Activated naive CD8-positive, alpha-beta T cell (primary cell): ENCODE results near the gene SLC24A4.
"Not testable (repeated sequence)": the region's sequence is repeated elsewhere in the genome, so short reads cannot be mapped to it uniquely, and the experiment has no call there.

Experiments
- H3K27ac Mint-ChIP-seq: one replicate; pipeline ENCODE4 v1.8.0; 2021; ENCODE audit warnings: mixed read lengths
- H3K27me3 Mint-ChIP-seq: one replicate; pipeline ENCODE4 v1.8.0; 2021; ENCODE audit warnings: mixed read lengths
- H3K36me3 Mint-ChIP-seq: one replicate; pipeline ENCODE4 v1.8.0; 2021; ENCODE audit warnings: mixed read lengths
- H3K4me1 Mint-ChIP-seq: one replicate; pipeline ENCODE4 v1.8.0; 2021; ENCODE audit warnings: low read depth, mixed read lengths
- H3K4me3 Mint-ChIP-seq: one replicate; pipeline ENCODE4 v1.8.0; 2021; ENCODE audit warnings: mild to moderate bottlenecking, mixed read lengths
- H3K9me3 Mint-ChIP-seq: one replicate; pipeline ENCODE4 v1.8.0; 2021; ENCODE audit warnings: low read depth, mixed read lengths

SLC24A4 gene

DNA sequence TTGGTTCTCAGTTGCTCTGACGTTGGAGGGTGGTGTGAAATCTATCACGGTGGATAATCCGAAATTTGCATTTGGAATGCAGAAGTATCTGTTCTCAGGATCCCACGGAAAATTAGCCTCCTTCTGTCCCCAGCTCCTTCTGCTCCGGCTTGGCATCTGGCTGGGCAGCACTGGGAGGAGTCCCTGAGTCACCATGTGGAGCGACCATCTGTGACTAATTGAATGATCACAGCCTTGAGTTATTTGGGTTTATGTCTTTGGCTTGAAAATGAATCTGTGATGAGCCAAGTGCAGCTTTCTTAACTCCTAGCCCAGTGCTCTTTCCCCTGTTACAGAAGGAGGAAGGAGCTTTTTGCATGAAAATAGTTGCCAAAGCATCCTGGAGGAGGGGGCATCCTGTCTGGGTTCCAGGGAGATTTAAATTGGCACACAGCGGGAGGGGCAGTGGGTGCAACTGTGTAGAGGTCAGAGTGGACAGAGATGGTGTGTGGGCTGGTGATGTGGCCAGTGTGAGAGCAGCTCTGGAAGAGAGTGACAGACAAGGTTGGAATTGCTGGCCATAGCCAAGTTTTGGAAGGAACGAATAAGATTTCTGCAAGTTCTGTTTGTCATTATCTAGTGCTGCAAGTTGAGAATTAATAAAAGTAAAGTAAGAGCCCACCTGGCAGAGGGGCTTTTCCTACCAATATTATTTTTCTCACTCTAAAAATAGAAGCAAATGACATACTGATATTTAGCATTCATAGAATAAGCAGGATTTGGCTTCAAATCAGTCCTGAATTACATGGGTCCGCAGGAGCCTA is 74.4 kb downstream of the SLC24A4 start:
- no peaks in the 10 kb centered on the region for H3K4me1 Mint-ChIP-seq
- peaks cover 2% of the 10 kb centered on the region for H3K27me3 Mint-ChIP-seq
- H3K4me3 Mint-ChIP-seq = no peak overlapping the region
- peaks cover 2% of the 10 kb centered on the region for H3K36me3 Mint-ChIP-seq
- H3K27ac Mint-ChIP-seq = no peak overlapping the region
- no peaks in the 10 kb centered on the region for H3K9me3 Mint-ChIP-seq

DNA sequence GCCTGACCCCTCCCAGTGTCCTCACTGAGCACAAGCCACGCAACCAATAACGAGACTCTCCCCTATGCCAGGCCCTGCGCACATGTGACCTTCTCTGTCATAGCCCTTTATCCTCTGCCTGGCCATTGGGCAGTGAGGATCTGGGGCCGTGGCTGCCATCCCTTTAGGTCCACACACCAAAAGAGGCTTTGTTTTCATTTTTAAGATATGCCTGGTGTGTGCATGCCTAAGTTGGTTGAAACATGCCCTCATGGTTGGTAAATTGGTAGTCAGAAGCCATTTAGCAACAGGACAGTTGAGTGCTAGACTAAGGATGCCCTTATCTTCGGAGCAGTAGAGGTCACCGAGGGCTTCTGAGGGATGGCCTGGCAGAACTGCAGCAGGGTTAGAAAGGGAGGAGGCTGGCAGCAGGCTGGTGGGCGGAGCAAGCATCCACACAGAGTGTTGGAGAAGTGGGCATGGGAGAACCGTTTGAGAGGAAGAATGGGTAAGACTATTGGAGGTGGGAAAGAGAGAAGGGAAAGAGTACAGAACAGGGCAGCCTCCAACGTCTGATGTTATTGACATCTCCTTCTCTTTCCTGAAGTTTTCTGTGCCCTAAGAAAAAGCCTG is 75.1 kb downstream of the SLC24A4 start:
- no peaks in the 10 kb centered on the region for H3K9me3 Mint-ChIP-seq
- no peak overlapping the region for H3K27ac Mint-ChIP-seq
- H3K4me3 Mint-ChIP-seq = no peak overlapping the region

DNA sequence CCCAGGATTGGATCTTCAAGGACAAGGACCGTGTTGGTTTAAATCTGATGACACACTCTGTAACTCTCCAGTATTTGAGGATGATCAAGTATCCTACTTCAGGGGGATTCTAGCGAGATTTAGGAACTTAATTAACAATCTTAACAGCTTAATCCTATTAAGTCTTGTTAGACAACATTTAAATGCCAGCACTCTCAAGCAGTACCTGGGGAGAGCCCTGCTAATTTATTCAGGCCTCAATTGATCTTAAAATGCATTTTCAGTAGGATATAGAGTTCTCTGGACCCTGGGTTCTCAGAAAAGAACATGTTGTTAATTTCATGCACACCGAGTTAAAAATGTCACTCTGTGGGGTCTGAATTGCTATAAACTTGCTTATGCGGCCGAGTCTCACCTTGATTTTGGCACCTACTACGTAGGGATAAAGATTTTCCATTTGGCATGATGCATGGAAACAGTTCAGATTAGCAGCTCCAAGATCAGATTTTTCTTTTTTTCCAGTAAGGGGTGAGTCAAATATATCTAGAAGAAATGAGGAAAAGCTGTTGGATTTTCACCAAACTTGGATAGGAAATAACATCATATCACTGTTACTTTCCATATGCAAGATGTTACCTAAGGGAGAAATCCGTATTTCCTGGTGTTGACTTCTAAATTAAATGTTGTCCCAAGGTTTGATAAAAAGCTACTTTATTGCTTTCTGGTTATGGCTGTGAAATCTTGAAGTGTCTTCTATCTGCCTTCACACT is 76.1 kb downstream of the SLC24A4 start:
- peaks cover 4% of the 10 kb centered on the region for H3K36me3 Mint-ChIP-seq
- H3K9me3 Mint-ChIP-seq = no peaks in the 10 kb centered on the region
- no peak overlapping the region for H3K27ac Mint-ChIP-seq
- H3K27me3 Mint-ChIP-seq = peaks cover 2% of the 10 kb centered on the region
- no peaks in the 10 kb centered on the region for H3K4me1 Mint-ChIP-seq
- H3K4me3 Mint-ChIP-seq = no peak overlapping the region

More for the DNA sequence above, 75.1 kb downstream of the SLC24A4 start:
- peaks cover 2% of the 10 kb centered on the region for H3K27me3 Mint-ChIP-seq
- H3K4me1 Mint-ChIP-seq = no peaks in the 10 kb centered on the region
- peaks cover 4% of the 10 kb centered on the region for H3K36me3 Mint-ChIP-seq

DNA sequence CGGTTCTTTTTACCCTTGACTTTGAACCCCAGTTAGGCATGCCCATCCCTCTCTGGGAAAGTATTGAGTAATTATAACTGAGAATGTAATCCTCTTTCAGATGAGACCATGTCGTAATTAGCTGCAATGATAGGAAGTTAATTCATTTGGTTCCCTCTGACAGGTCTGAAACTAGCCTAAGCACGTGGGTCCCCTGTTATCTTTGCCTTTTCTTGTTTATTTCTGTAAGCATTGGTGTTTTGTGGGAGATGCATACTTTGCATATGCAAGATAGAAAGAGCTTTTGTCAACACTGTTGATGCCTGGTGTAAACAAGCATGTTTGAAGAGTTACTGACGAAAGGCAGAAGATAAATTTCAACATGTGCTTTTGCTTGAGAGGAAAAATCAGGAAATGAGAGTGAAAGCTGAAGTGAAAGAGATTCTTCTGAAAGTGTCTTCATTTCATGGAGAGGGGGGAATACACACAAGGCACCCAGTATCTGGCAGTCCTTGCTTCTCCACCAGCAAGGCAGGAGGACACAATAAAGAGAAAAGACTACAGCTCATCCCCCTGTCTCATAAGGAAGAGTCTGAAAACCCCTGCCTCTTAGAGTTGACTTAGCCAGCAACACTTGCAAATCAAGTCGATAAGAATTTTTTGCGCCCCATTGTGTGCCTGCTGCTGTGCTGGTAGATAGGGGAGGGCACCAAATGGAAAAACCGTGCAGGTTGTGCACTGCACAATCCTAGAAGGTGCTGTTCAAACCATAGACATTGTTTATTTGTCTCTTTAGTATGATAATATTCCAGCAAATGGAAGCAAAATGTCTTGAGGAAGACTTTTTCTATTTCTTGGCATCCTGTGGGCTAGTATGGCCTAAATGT is 77.8 kb downstream of the SLC24A4 start:
- Mint-ChIP-seq H3K27ac (no peak overlapping the region), H3K9me3 (no peaks in the 10 kb centered on the region), H3K36me3 (peaks cover 6% of the 10 kb centered on the region), H3K27me3 (peaks cover 2% of the 10 kb centered on the region), H3K4me1 (no peaks in the 10 kb centered on the region), H3K4me3 (no peak overlapping the region)

GRCh38 chr14:92401561-92401960 is 78.6 kb downstream of the SLC24A4 start:
- Mint-ChIP-seq H3K4me1 (no peaks in the 10 kb centered on the region), H3K4me3 (no peak overlapping the region), H3K27ac (no peak overlapping the region), H3K27me3 (peaks cover 2% of the 10 kb centered on the region), H3K36me3 (peaks cover 6% of the 10 kb centered on the region), H3K9me3 (no peaks in the 10 kb centered on the region)

DNA sequence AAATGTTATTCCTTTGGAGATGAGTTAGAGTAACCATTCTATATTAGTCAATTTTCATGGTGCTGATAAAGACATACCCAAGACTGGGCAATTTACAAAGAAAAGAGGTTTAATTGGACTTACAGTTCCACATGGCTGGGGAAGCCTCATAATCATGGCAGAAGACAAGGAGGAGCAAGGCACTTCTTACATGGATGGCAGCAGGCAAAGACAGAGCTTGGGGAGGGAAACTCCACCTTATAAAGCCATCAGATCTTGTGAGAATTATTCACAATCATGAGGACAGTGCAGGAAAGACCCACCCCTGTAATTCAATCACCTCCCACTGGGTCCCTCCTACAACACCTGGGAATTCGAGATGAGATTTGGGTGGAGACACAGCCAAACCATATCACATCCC is 79.5 kb downstream of the SLC24A4 start:
- not testable (repeated sequence) for H3K36me3 Mint-ChIP-seq, H3K4me1 Mint-ChIP-seq

GRCh38 chr14:92404018-92404417 is 81.1 kb downstream of the SLC24A4 start:
- peaks cover 8% of the 10 kb centered on the region for H3K9me3 Mint-ChIP-seq
- no peak overlapping the region for H3K4me3 Mint-ChIP-seq
- H3K27ac Mint-ChIP-seq = no peak overlapping the region
- peaks cover 2% of the 10 kb centered on the region for H3K27me3 Mint-ChIP-seq
- H3K4me1 Mint-ChIP-seq = peaks cover 2% of the 10 kb centered on the region
- peaks cover 9% of the 10 kb centered on the region for H3K36me3 Mint-ChIP-seq

More for the DNA sequence above, 79.5 kb downstream of the SLC24A4 start:
- H3K4me3 Mint-ChIP-seq, H3K27me3 Mint-ChIP-seq, H3K27ac Mint-ChIP-seq, H3K9me3 Mint-ChIP-seq: not testable (repeated sequence)

GRCh38 chr14:92404421-92404820 is 81.5 kb downstream of the SLC24A4 start:
- Mint-ChIP-seq H3K36me3 (peaks cover 9% of the 10 kb centered on the region), H3K9me3 (peaks cover 8% of the 10 kb centered on the region), H3K27ac (no peak overlapping the region), H3K4me3 (no peak overlapping the region), H3K4me1 (peaks cover 2% of the 10 kb centered on the region), H3K27me3 (peaks cover 2% of the 10 kb centered on the region)

DNA sequence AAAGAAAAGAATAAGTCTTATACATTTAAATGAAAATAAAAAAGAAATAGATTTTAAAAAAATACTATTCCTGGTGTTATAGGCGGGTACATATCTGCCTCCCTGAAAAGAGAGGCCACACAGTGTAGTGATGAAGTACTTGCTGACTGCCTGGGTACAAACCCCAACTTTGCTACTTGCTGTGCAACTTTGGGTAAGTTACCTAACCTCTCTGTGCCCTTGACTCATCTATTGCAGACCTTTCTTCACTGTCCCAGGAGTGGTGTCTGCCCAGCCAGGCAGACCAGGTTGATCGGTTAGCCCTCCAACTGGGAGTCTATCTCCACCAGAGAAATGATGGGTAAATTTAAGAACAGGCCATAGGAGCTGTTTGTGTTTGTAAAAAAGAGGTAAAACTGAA is 82.0 kb downstream of the SLC24A4 start:
- peaks cover 8% of the 10 kb centered on the region for H3K9me3 Mint-ChIP-seq
- no peak overlapping the region for H3K4me3 Mint-ChIP-seq
- H3K27ac Mint-ChIP-seq = no peak overlapping the region
- H3K36me3 Mint-ChIP-seq = peaks cover 9% of the 10 kb centered on the region
- peaks cover 2% of the 10 kb centered on the region for H3K4me1 Mint-ChIP-seq
- H3K27me3 Mint-ChIP-seq = peaks cover 2% of the 10 kb centered on the region

DNA sequence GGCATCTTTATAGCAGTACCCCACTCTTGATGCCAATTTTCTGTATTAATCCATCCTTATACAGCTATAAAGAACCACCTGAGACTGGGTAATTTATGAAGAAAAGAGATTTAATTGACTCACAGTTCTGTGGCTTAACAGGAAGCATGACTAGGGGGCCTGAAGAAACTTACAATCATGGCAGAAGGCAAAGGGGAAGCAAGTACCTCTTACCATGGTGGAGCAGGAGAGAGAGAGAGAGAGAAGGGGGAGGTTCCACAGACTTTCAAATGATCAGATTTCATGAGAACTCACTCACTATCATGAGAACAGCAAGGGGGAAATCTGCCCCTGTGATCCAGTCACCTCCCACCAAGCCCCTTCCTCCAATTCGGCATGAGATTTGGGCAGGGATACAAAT is 84.4 kb downstream of the SLC24A4 start:
- Mint-ChIP-seq H3K27me3 (no peaks in the 10 kb centered on the region), H3K27ac (no peak overlapping the region), H3K9me3 (peaks cover 8% of the 10 kb centered on the region), H3K4me3 (no peak overlapping the region), H3K4me1 (peaks cover 2% of the 10 kb centered on the region), H3K36me3 (peaks cover 7% of the 10 kb centered on the region)

GRCh38 chr14:92409043-92409442 is 86.1 kb downstream of the SLC24A4 start:
- Mint-ChIP-seq H3K4me3 (no peak overlapping the region), H3K9me3 (peaks cover 8% of the 10 kb centered on the region), H3K36me3 (peaks cover 6% of the 10 kb centered on the region), H3K27me3 (no peaks in the 10 kb centered on the region), H3K4me1 (peaks cover 2% of the 10 kb centered on the region), H3K27ac (no peak overlapping the region)

GRCh38 chr14:92411135-92411534 is 88.2 kb downstream of the SLC24A4 start:
- Mint-ChIP-seq H3K27ac (no peak overlapping the region), H3K36me3 (peaks cover 4% of the 10 kb centered on the region), H3K4me1 (peaks cover 2% of the 10 kb centered on the region), H3K27me3 (no peaks in the 10 kb centered on the region), H3K9me3 (peaks cover 8% of the 10 kb centered on the region), H3K4me3 (no peak overlapping the region)

GRCh38 chr14:92411941-92412340 is 89.0 kb downstream of the SLC24A4 start:
- Mint-ChIP-seq H3K9me3 (peaks cover 6% of the 10 kb centered on the region), H3K27ac (no peak overlapping the region), H3K27me3 (no peaks in the 10 kb centered on the region), H3K36me3 (peaks cover 1% of the 10 kb centered on the region), H3K4me1 (peaks cover 2% of the 10 kb centered on the region), H3K4me3 (no peak overlapping the region)

DNA sequence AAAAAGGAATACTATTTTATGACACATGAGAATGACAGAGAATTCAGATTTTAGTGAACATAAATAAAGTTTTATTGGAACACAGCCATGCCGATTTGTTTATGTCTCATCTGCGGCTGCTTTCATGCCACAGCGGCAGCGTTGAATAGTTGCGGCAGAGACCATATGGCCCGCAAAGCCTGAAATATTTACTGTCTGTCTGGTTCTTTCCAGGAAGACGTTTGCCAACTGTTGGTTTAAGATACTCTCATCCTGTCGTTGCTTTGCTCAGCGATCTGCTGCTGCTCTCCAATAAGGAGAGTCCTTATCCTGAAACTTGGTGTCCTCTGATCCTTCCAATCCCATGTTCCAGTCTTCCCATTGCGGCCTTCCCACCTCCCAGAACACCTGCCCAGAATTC is 89.9 kb downstream of the SLC24A4 start:
- H3K9me3 Mint-ChIP-seq = no peaks in the 10 kb centered on the region
- H3K4me1 Mint-ChIP-seq = peaks cover under 1% of the 10 kb centered on the region
- no peaks in the 10 kb centered on the region for H3K36me3 Mint-ChIP-seq
- H3K27ac Mint-ChIP-seq = no peak overlapping the region
- no peak overlapping the region for H3K4me3 Mint-ChIP-seq
- H3K27me3 Mint-ChIP-seq = no peaks in the 10 kb centered on the region
